ENCODE data around the gene ZACN. TPM values are rescaled to one million over a fixed set of nuclear protein-coding genes. Genes with fewer than 3 reads are reported as not detected.
A peak's percentile ranks its signal among the peaks of the same experiment; 100 is the strongest.
"Not testable (repeated sequence)": the region's sequence is repeated elsewhere in the genome, so short reads cannot be mapped to it uniquely, and the experiment has no call there.

ZACN gene
- total RNA-seq, 1 donor: not detected

- DNase-seq (ENCODE audit: low read depth): no peak
- H3K4me3 ChIP-seq (ENCODE audit: low read depth, low read length): no peak overlapping the region
- no peak for TF ChIP-seq CTCF (IDR thresholded peaks at IDR 0.05; ENCODE audit: insufficient read depth, low read depth, low read length)
These were observed 22.1 kb upstream of the ZACN start for GRCh38 chr17:76056882-76057281.

GRCh38 chr17:76058264-76058663 is 20.7 kb upstream of the ZACN start:
- DNase-seq (ENCODE audit: low read depth); H3K4me3 ChIP-seq (ENCODE audit: low read depth, low read length): not testable (repeated sequence)

- DNase-seq (ENCODE audit: low read depth): no peak
- TF ChIP-seq CTCF (IDR thresholded peaks at IDR 0.05; ENCODE audit: insufficient read depth, low read depth, low read length): no peak
- no peak overlapping the region for H3K4me3 ChIP-seq (ENCODE audit: low read depth, low read length)
These were observed 15.0 kb upstream of the ZACN start for GRCh38 chr17:76063875-76064546.

GRCh38 chr17:76065775-76066174 is 13.2 kb upstream of the ZACN start:
- TF ChIP-seq CTCF (IDR thresholded peaks at IDR 0.05; ENCODE audit: insufficient read depth, low read depth, low read length): no peak
- DNase-seq (ENCODE audit: low read depth): no peak
- H3K4me3 ChIP-seq (ENCODE audit: low read depth, low read length): no peak overlapping the region

- no peak for TF ChIP-seq CTCF (IDR thresholded peaks at IDR 0.05; ENCODE audit: insufficient read depth, low read depth, low read length)
- peak; percentile 16 for DNase-seq (ENCODE audit: low read depth)
- peak overlapping the region; percentile 100 for H3K4me3 ChIP-seq (ENCODE audit: low read depth, low read length)
These were observed 7.3 kb upstream of the ZACN start for GRCh38 chr17:76071531-76072147.

- peak within 1 kb of the TSS; percentile 100 for H3K4me3 ChIP-seq (ENCODE audit: low read depth, low read length)
- DNase-seq (ENCODE audit: low read depth): peak; percentile 92
- no peak for TF ChIP-seq CTCF (IDR thresholded peaks at IDR 0.05; ENCODE audit: insufficient read depth, low read depth, low read length)
These were observed 6.7 kb upstream of the ZACN start, which contains the start of gene SRP68 for GRCh38 chr17:76072148-76072858. TSS of gene SRP68 (minus strand) at chr17:76072517. CDS start at chr17:76072491, 26 bp downstream.

All from fibroblast of villous mesenchyme (primary cell).